Neural progenitor cell (in vitro differentiated cells): ENCODE results near the gene CIRBP. TPM values are rescaled to one million over a fixed set of nuclear protein-coding genes. Genes with fewer than 3 reads are reported as not detected.
"Not testable (repeated sequence)": the region's sequence is repeated elsewhere in the genome, so short reads cannot be mapped to it uniquely, and the experiment has no call there.

ENCODE experiments used
- DNase-seq: peaks from one replicate; pipeline ENCODE4 v3.0.0-alpha.2; 2016; ENCODE audit warnings: low spot score
- H2AFZ ChIP-seq: fragments of 200-600 bp; sonication (generic); replicated peaks from 2 replicates; pipeline ENCODE4 v1.6.1; 2016; ENCODE audit warnings: antibody characterized with exemption
- H3F3A ChIP-seq: fragments of 200-600 bp; sonication (generic); 2 replicates; pipeline ENCODE4 v1.6.1; 2016; ENCODE audit warnings: antibody characterized with exemption, low read depth
- H3K27ac ChIP-seq: fragments of 200-600 bp; sonication (generic); 2 replicates; pipeline ENCODE4 v1.5.1; 2016; ENCODE audit warnings: mild to moderate bottlenecking
- H3K27me3 ChIP-seq: fragments of 200-600 bp; sonication (generic); 2 replicates; pipeline ENCODE4 v1.6.1; 2016; ENCODE audit warnings: mild to moderate bottlenecking, moderate library complexity
- H3K36me3 ChIP-seq: fragments of 200-600 bp; sonication (generic); 2 replicates; pipeline ENCODE4 v1.5.1; 2016
- H3K4me1 ChIP-seq: fragments of 200-600 bp; sonication (generic); 2 replicates; pipeline ENCODE4 v1.6.1; 2016; ENCODE audit warnings: mixed run types
- H3K4me2 ChIP-seq: fragments of 200-600 bp; sonication (generic); 2 replicates; pipeline ENCODE4 v1.6.1; 2016
- H3K4me3 ChIP-seq: fragments of 200-600 bp; sonication (generic); 2 replicates; pipeline ENCODE4 v1.5.1; 2016
- H3K79me2 ChIP-seq: fragments of 200-600 bp; sonication (generic); 2 replicates; pipeline ENCODE4 v1.6.1; 2016; ENCODE audit warnings: low read depth
- H3K9ac ChIP-seq: fragments of 200-600 bp; sonication (generic); 2 replicates; pipeline ENCODE4 v1.6.1; 2016
- H3K9me3 ChIP-seq: fragments of 200-600 bp; sonication (generic); 2 replicates; pipeline ENCODE4 v1.5.1; 2016; ENCODE audit warnings: low read depth
- H4K20me1 ChIP-seq: fragments of 200-600 bp; sonication (generic); 2 replicates; pipeline ENCODE4 v1.6.1; 2016; ENCODE audit warnings: low read depth
- H3K27ac Mint-ChIP-seq: 3 replicates; pipeline ENCODE4 v1.8.0; 2021; ENCODE audit warnings: mixed read lengths
- H3K27me3 Mint-ChIP-seq: 2 replicates; pipeline ENCODE4 v1.8.0; 2022; ENCODE audit warnings: low read depth, mild to moderate bottlenecking, inconsistent platforms, moderate library complexity, mixed read lengths; ENCODE audit not compliant: insufficient read depth
- H3K36me3 Mint-ChIP-seq: 3 replicates; pipeline ENCODE4 v1.8.0; 2021; ENCODE audit warnings: mixed read lengths
- H3K4me1 Mint-ChIP-seq: 3 replicates; pipeline ENCODE4 v1.8.0; 2021; ENCODE audit warnings: mixed read lengths
- H3K4me3 Mint-ChIP-seq: 3 replicates; pipeline ENCODE4 v1.8.0; 2021; ENCODE audit warnings: mild to moderate bottlenecking, moderate library complexity, mixed read lengths
- H3K9me3 Mint-ChIP-seq: 3 replicates; pipeline ENCODE4 v1.8.0; 2020; ENCODE audit warnings: mixed read lengths
- CTCF ChIP-seq: fragments of 200-600 bp; sonication (generic); IDR thresholded peaks from 2 replicates; pipeline ENCODE4 v1.5.1; 2017; ENCODE audit warnings: antibody characterized with exemption, mild to moderate bottlenecking
- EZH2 ChIP-seq: fragments of 200-600 bp; sonication (generic); IDR thresholded peaks from 2 replicates; pipeline ENCODE4 v1.6.1; 2017; ENCODE audit warnings: antibody characterized with exemption, mild to moderate bottlenecking, moderate library complexity
- EZH2phosphoT487 ChIP-seq: fragments of 200-600 bp; sonication (generic); IDR thresholded peaks from 2 replicates; pipeline ENCODE4 v1.6.1; 2017; ENCODE audit warnings: antibody characterized with exemption
- total RNA-seq: library from RNA; depleted of rRNA; stranded (reverse); fragments of >200 nt; gene quantifications from 2 replicates; pipeline ENCODE4 v1.2.3, GENCODE V29; 2015; ENCODE audit warnings: low replicate concordance

Gene CIRBP
- total RNA-seq, 1 donor from 2014 or later: 395 TPM

GRCh38 chr19:1244693-1245451, 24.3 kb upstream of the CIRBP start:
- H3K27me3 Mint-ChIP-seq: peaks cover 5% of the 10 kb centered on the region
- Histone ChIP-seq H3K9me3 (no peaks in the 10 kb centered on the region), H3K9ac (no peak overlapping the region), H3K4me2 (no peak overlapping the region), H3K36me3 (no peaks in the 10 kb centered on the region), H3K4me3 (no peak overlapping the region), H4K20me1 (peaks cover 39% of the 10 kb centered on the region), H3K79me2 (peaks cover 10% of the 10 kb centered on the region), H2AFZ (no peak overlapping the region), H3F3A (peaks cover 42% of the 10 kb centered on the region), H3K4me1 (peaks cover 10% of the 10 kb centered on the region), H3K27me3 (peaks cover 7% of the 10 kb centered on the region), H3K27ac (no peak overlapping the region)
- no peaks in the 10 kb centered on the region for H3K36me3 Mint-ChIP-seq
- peak overlapping the region; percentile 76 for H3K4me3 Mint-ChIP-seq
- no peak overlapping the region for H3K27ac Mint-ChIP-seq
- H3K4me1 Mint-ChIP-seq: peaks cover 26% of the 10 kb centered on the region
- no peak for DNase-seq
- TF ChIP-seq EZH2 (no peak), CTCF (no peak), EZH2phosphoT487 (no peak)
- H3K9me3 Mint-ChIP-seq: no peaks in the 10 kb centered on the region

GRCh38 chr19:1245494-1246264, 23.5 kb upstream of the CIRBP start:
- no peak overlapping the region for H3K9ac ChIP-seq
- Mint-ChIP-seq H3K36me3 (no peaks in the 10 kb centered on the region), H3K27me3 (peaks cover 5% of the 10 kb centered on the region), H3K27ac (no peak overlapping the region), H3K9me3 (no peaks in the 10 kb centered on the region), H3K4me1 (peaks cover 23% of the 10 kb centered on the region), H3K4me3 (no peak overlapping the region)
- peaks cover 18% of the 10 kb centered on the region for H3K79me2 ChIP-seq
- H3K4me2 ChIP-seq: no peak overlapping the region
- H2AFZ ChIP-seq: no peak overlapping the region
- no peak for DNase-seq
- H3K4me1 ChIP-seq: peaks cover 8% of the 10 kb centered on the region
- TF ChIP-seq EZH2phosphoT487: no peak
- TF ChIP-seq EZH2: no peak
- TF ChIP-seq CTCF: no peak
- no peak overlapping the region for H3K27ac ChIP-seq
- H4K20me1 ChIP-seq: peaks cover 39% of the 10 kb centered on the region
- peaks cover 42% of the 10 kb centered on the region for H3F3A ChIP-seq
- H3K4me3 ChIP-seq: no peak overlapping the region
- peaks cover 4% of the 10 kb centered on the region for H3K27me3 ChIP-seq
- H3K9me3 ChIP-seq: no peaks in the 10 kb centered on the region
- H3K36me3 ChIP-seq: no peaks in the 10 kb centered on the region

GRCh38 chr19:1246265-1247087, 22.7 kb upstream of the CIRBP start:
- H3K36me3 Mint-ChIP-seq, H3K9me3 Mint-ChIP-seq, H3K4me2 ChIP-seq, H3K9me3 ChIP-seq, H3K27ac ChIP-seq, H3K27ac Mint-ChIP-seq, H3K4me1 ChIP-seq, H3K27me3 ChIP-seq, H3K27me3 Mint-ChIP-seq, H2AFZ ChIP-seq, H3K36me3 ChIP-seq, H3K9ac ChIP-seq, H3K4me3 ChIP-seq: not testable (repeated sequence)
- peak; percentile 42 for DNase-seq
- peaks cover 26% of the 10 kb centered on the region for H3K79me2 ChIP-seq
- Mint-ChIP-seq H3K4me3 (peak overlapping the region; percentile 64), H3K4me1 (peaks cover 15% of the 10 kb centered on the region)
- peaks cover 38% of the 10 kb centered on the region for H3F3A ChIP-seq
- peaks cover 46% of the 10 kb centered on the region for H4K20me1 ChIP-seq
